K562 (cell line): ENCODE data around the gene RREB1. TPM values are rescaled to one million over a fixed set of nuclear protein-coding genes. Genes with fewer than 3 reads are reported as not detected.

ENCODE experiments used
- CBX8 ChIP-seq: fragments of 200-600 bp; sonication (generic); IDR thresholded peaks from 2 replicates; pipeline ENCODE4 v1.6.1; 2012; ENCODE audit warnings: borderline replicate concordance, mixed run types, low read depth, mild to moderate bottlenecking, moderate library complexity, mixed read lengths, low read length, control low read depth, inconsistent platforms; ENCODE audit not compliant: poor library complexity, severe bottlenecking; ENCODE audit errors: extremely low read depth
- CEBPG ChIP-seq, 3 experiments: fragments of 200-800 bp in 1 of 3; sonication (Bioruptor generic) in 1 of 3; sonication (generic) in 1 of 3; formaldehyde crosslinking in 1 of 3; IDR thresholded peaks in 2 of 3; conservative IDR thresholded peaks in 1 of 3; 2 replicates each; pipeline versions ENCODE4 v1.6.1 to v1.8.0; 2016 to 2022; ENCODE audit warnings: missing compliant biosample characterization in 2 of 3, missing genetic modification characterization in 2 of 3, mild to moderate bottlenecking in 1 of 3, missing genetic modification reagents in 1 of 3
- EGR1 ChIP-seq: fragments of 450-650 bp; conservative IDR thresholded peaks from 2 replicates; pipeline ENCODE4 v1.6.1; 2017; ENCODE audit warnings: mild to moderate bottlenecking
- FOXA1 ChIP-seq: fragments of 450-650 bp; IDR thresholded peaks from 2 replicates; pipeline ENCODE4 v1.6.1; 2016; ENCODE audit warnings: mild to moderate bottlenecking, borderline replicate concordance
- FOXO4 ChIP-seq: fragments of 450-650 bp; formaldehyde crosslinking; IDR thresholded peaks from 2 replicates; pipeline ENCODE4 v1.4.0; 2020; ENCODE audit warnings: mild to moderate bottlenecking, moderate library complexity
- GATAD2B ChIP-seq: fragments of 450-650 bp; IDR thresholded peaks from 2 replicates; pipeline ENCODE4 v1.6.1; 2017; ENCODE audit warnings: mild to moderate bottlenecking, borderline replicate concordance
- GMEB1 ChIP-seq: fragments of 250-450 bp; sonication (Bioruptor Pico); IDR thresholded peaks from 2 replicates; pipeline ENCODE4 v1.4.0; 2020; ENCODE audit warnings: mild to moderate bottlenecking
- HMG20A ChIP-seq: fragments of 450-650 bp; formaldehyde crosslinking; conservative IDR thresholded peaks from 2 replicates; pipeline ENCODE4 v1.4.0; 2020; ENCODE audit warnings: mild to moderate bottlenecking, mixed read lengths
- IRF9 ChIP-seq: fragments of 450-650 bp; IDR thresholded peaks from 2 replicates; pipeline ENCODE4 v1.6.1; 2016; ENCODE audit warnings: missing biosample characterization, missing genetic modification characterization
- MTA3 ChIP-seq: fragments of 450-650 bp; formaldehyde crosslinking; IDR thresholded peaks from 2 replicates; pipeline ENCODE4 v1.6.1; 2017; ENCODE audit warnings: mild to moderate bottlenecking, borderline replicate concordance
- NRF1 ChIP-seq, 2 experiments: fragments of 450-650 bp; IDR thresholded peaks in 1 of 2; conservative IDR thresholded peaks in 1 of 2; 2 replicates each; pipeline ENCODE4 v1.6.1; 2014; ENCODE audit warnings: mild to moderate bottlenecking in 2 of 2
- PHF20 ChIP-seq: fragments of 450-650 bp; IDR thresholded peaks from 2 replicates; pipeline ENCODE4 v1.6.1; 2018; ENCODE audit not compliant: partially characterized antibody
- SFPQ ChIP-seq: fragments of 200-400 bp; formaldehyde crosslinking; IDR thresholded peaks from 2 replicates; pipeline ENCODE4 v1.6.1; 2017; ENCODE audit warnings: mild to moderate bottlenecking, low read depth, low read length, moderate library complexity
- SREBF1 ChIP-seq: fragments of 150-350 bp; IDR thresholded peaks from 2 replicates; pipeline ENCODE4 v1.6.1; 2014; ENCODE audit warnings: antibody characterized with exemption, low read depth, low read length, borderline replicate concordance
- SREBF2 ChIP-seq: sonication (generic); formaldehyde crosslinking; IDR thresholded peaks from 2 replicates; pipeline ENCODE4 v1.4.0; 2020; ENCODE audit warnings: mild to moderate bottlenecking, missing genetic modification reagents
- TBP ChIP-seq: optimal IDR thresholded peaks from 2 replicates; pipeline ENCODE3; 2011; ENCODE audit warnings: low read depth, low read length, improper control_type of control experiment
- ZNF24 ChIP-seq: fragments of 450-650 bp; IDR thresholded peaks from 2 replicates; pipeline ENCODE4 v1.6.1; 2016
- ZNF311 ChIP-seq: fragments of 250-450 bp; sonication (Bioruptor Pico); IDR thresholded peaks from 2 replicates; pipeline ENCODE4 v1.4.0; 2020; ENCODE audit warnings: mild to moderate bottlenecking, moderate library complexity
- ZNF324 ChIP-seq: fragments of 250-450 bp; sonication (Bioruptor Pico); IDR thresholded peaks from 2 replicates; pipeline ENCODE4 v1.4.0; 2020; ENCODE audit warnings: mild to moderate bottlenecking
- ZSCAN32 ChIP-seq: fragments of 450-650 bp; formaldehyde crosslinking; IDR thresholded peaks from 2 replicates; pipeline ENCODE4 v1.4.0; 2020; ENCODE audit warnings: mild to moderate bottlenecking, moderate library complexity
- polyA plus RNA-seq, 8 experiments: library from polyadenylated mRNA; depleted of rRNA in 4 of 8; stranded (reverse) in 5 of 8; unstranded in 3 of 8; fragments of >200 nt; fragmentation: Nextera tagmentation in 2 of 8; fragmentation: Illumina TruSeq in 1 of 8; extraction: Ambion mirVana in 2 of 8; extraction: Trizol in 1 of 8; gene quantifications; 2 replicates each; pipeline versions ENCODE4 v1.2.1 to v1.2.3, GENCODE V29; 2011 to 2014; ENCODE audit warnings: inconsistent platforms in 1 of 8, missing spikeins in 1 of 8
- total RNA-seq, 7 experiments: library from RNA; depleted of rRNA in 6 of 7; stranded (reverse); fragments of >200 nt in 6 of 7; fragmentation: Illumina TruSeq in 2 of 7; extraction: Trizol in 2 of 7; gene quantifications; 2 replicates each; pipeline versions ENCODE4 v1.2.1 to v1.2.3, GENCODE V29; 2011 to 2021; ENCODE audit warnings: low replicate concordance in 1 of 7
- TF ChIP-seq, protein P1 (sequence below): IDR thresholded peaks from 2 replicates; pipeline ENCODE4 v1.6.1; 2014; ENCODE audit warnings: antibody characterized with exemption

RREB1 gene
- total and polyA plus RNA-seq, 9 of the 15 experiments (the other 6 are each of a cell fraction or from before 2014, with no cell fraction given), result 3.3 to 64.2 (median 19.3) TPM

GRCh38 chr6:7143476-7143974, 35.8 kb downstream of the RREB1 start (continued):
- TF ChIP-seq GMEB1 (CRISPR knock-in tag), result no peak
- TF ChIP-seq PHF20, result no peak
- TF ChIP-seq SFPQ, result no peak
- TF ChIP-seq MTA3, result peak; percentile 55; the same call in 1 of the 2 replicates
- no peak for TF ChIP-seq ZSCAN32 (CRISPR knock-in tag)
- TF ChIP-seq IRF9 (tag), result no peak
- no peak for TF ChIP-seq EGR1
- TF ChIP-seq CEBPG (CRISPR knock-in tag; IDR thresholded peaks at IDR 0.05), result no peak
- no peak for TF ChIP-seq CEBPG (tag; conservative IDR thresholded peaks at IDR 0.05 in 1 of 2, IDR thresholded peaks at IDR 0.05 in 1 of 2)
- TF ChIP-seq TBP, result peak; percentile 65
- TF ChIP-seq SREBF2 (CRISPR knock-in tag), result no peak
- TF ChIP-seq ZNF324 (CRISPR knock-in tag), result no peak
- no peak for TF ChIP-seq HMG20A (CRISPR knock-in tag)
- TF ChIP-seq, protein P1, sequence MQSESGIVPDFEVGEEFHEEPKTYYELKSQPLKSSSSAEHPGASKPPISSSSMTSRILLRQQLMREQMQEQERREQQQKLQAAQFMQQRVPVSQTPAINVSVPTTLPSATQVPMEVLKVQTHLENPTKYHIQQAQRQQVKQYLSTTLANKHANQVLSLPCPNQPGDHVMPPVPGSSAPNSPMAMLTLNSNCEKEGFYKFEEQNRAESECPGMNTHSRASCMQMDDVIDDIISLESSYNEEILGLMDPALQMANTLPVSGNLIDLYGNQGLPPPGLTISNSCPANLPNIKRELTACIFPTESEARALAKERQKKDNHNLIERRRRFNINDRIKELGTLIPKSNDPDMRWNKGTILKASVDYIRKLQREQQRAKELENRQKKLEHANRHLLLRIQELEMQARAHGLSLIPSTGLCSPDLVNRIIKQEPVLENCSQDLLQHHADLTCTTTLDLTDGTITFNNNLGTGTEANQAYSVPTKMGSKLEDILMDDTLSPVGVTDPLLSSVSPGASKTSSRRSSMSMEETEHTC, result no peak
- 0 out of 4 replicates have a peak, but pooled peaks of 1 of the 2 experiments have one; percentile 22 for TF ChIP-seq NRF1 (conservative IDR thresholded peaks at IDR 0.05 in 1 of 2, IDR thresholded peaks at IDR 0.05 in 1 of 2)
- 0 out of 2 replicates have a peak, but pooled peaks have one; percentile 15 for TF ChIP-seq ZNF24
- peak; percentile 43; the same call in 1 of the 2 replicates for TF ChIP-seq GATAD2B
- TF ChIP-seq FOXA1, result no peak
- TF ChIP-seq CBX8, result no peak
- TF ChIP-seq FOXO4, result no peak
- no peak for TF ChIP-seq ZNF311 (CRISPR knock-in tag)
- TF ChIP-seq SREBF1, result no peak
